GM21390 (cell line): ENCODE results near the gene HIP1R.

Source experiments
- ATAC-seq: cut with Tn5 transposase; IDR thresholded peaks from one replicate; pipeline ENCODE4 v1.9.1; 2021; ENCODE audit not compliant: unreplicated experiment

HIP1R gene

DNA sequence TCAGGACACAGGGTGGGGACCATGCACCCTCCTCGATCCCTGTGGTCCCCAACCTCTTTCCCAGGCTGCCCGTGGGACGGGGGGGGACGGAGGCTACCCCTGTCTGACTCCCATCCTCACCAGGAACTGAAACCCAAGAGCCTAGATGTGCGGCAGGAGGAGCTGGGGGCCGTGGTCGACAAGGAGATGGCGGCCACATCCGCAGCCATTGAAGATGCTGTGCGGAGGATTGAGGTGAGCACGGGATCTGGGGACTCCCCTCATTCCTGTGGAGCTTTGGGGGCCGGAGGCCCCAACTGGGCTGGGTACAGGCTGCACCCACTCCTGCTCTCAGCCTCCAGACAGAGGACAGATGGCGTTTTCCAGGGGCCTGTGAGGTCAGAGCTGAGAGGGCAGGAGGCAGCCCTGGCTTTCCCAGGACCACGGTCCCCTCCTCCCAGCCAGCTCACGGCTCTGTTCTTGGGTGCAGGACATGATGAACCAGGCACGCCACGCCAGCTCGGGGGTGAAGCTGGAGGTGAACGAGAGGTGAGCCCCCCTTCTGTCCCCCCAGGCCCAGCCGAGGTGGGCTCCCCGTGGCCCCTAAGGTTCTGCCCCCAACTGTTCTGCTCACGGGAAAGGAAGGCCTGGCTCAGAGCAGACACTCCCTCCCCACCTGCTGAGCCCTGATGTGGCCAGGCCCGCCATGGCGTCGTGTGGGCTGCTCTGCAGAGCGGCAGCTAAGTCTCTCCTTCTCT lies 24.2 kb downstream of the HIP1R start:
- no peak for ATAC-seq

DNA sequence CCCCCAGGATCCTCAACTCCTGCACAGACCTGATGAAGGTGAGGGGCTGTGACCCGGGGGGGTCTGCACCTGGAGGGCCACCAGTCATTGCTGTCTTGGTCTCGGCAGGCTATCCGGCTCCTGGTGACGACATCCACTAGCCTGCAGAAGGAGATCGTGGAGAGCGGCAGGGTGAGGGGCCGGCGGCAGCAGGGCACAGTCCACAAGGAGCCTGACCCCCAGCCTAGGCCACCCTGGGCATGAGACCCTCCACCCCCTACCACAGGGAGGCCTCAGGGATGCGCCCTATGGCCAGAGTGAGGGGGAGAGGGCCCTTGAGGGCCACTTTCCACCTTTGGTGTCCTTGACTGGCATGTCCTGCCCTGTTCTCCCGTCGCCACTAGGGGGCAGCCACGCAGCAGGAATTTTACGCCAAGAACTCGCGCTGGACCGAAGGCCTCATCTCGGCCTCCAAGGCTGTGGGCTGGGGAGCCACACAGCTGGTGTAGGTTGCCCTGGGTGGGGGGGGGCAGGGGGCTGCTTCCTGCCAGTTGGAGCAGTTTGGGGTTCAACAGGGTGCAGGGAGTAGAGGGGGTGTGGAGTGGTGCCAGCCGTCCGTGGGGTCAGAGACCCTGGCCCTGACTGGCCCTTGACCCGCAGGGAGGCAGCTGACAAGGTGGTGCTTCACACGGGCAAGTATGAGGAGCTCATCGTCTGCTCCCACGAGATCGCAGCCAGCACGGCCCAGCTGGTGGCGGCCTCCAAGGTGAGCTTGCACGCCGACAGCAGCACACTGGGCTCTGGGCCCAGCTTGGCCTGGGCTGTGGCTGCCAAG lies 25.0 kb downstream of the HIP1R start:
- ATAC-seq: no peak

DNA sequence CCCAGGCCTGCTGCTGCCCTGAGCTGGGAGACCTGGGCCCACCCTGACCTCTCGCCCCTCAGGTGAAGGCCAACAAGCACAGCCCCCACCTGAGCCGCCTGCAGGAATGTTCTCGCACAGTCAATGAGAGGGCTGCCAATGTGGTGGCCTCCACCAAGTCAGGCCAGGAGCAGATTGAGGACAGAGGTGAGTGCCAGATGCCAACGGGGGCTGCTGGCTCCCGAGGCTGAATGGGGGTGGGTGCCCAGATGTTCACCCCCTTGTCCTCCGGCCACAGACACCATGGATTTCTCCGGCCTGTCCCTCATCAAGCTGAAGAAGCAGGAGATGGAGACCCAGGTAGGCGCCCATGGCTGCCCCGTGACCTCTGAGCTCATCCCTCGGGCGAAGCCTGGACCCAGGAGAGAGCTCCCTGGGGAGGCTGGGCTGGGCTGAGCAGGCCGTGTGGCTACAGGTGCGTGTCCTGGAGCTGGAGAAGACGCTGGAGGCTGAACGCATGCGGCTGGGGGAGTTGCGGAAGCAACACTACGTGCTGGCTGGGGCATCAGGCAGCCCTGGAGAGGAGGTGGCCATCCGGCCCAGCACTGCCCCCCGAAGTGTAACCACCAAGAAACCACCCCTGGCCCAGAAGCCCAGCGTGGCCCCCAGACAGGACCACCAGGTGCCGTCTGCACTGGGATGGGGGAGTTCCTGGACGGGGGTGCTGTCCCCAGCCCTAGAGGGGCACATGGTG lies 25.8 kb downstream of the HIP1R start:
- no peak for ATAC-seq

DNA sequence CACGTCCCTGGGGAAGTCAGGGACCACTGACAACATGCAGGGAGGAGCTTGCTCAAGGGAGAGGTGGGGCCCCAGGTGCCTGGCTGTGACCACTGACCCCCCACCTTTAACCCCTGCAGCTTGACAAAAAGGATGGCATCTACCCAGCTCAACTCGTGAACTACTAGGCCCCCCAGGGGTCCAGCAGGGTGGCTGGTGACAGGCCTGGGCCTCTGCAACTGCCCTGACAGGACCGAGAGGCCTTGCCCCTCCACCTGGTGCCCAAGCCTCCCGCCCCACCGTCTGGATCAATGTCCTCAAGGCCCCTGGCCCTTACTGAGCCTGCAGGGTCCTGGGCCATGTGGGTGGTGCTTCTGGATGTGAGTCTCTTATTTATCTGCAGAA lies 26.3 kb downstream of the HIP1R start:
- no peak for ATAC-seq

DNA sequence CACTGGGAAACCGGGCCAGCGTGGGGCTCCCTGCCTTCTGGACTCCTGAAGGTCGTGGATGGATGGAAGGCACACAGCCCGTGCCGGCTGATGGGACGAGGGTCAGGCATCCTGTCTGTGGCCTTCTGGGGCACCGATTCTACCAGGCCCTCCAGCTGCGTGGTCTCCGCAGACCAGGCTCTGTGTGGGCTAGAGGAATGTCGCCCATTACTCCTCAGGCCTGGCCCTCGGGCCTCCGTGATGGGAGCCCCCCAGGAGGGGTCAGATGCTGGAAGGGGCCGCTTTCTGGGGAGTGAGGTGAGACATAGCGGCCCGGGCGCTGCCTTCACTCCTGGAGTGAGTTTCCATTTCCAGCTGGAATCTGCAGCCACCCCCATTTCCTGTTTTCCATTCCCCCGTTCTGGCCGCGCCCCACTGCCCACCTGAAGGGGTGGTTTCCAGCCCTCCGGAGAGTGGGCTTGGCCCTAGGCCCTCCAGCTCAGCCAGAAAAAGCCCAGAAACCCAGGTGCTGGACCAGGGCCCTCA lies 26.9 kb downstream of the HIP1R start:
- ATAC-seq: no peak

DNA sequence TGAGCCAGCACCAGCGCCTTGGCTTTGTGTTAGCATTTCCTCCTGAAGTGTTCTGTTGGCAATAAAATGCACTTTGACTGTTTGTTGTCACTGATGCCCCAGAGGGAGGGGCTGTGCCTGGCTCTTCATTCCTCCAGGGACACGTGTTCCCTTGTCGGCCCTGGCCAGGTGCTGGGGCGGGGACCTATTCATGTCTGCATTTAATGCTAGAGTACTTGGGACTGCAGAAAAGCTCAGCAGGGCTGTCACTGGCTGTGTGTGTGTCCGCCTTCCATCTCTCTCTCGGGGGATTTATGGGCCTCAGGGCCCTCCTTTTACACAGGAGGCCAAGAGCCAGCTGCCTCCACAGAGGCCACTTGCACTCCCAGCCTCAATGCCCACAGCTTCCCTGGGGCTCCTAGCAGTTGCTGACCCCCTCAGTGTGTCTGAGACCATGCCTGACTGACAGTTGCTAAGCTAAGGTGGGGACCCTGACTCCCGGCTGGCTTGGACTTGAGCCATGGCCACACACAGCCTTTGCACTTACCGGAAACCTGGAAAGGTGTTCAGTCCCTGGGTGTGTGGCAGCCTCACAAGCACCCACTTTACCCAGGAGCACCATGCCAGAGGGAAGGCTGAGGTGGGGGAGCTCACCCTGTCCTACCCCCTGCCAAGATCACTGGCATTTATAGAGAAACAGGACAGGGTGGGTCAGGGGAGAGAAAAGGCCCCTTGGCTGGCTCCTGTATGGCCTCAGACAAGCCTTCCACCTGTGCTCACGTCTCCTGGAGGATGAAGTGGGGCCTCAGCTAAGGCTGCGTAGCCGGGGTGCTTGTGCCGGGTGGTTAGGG lies 27.8 kb downstream of the HIP1R start:
- no peak for ATAC-seq

DNA sequence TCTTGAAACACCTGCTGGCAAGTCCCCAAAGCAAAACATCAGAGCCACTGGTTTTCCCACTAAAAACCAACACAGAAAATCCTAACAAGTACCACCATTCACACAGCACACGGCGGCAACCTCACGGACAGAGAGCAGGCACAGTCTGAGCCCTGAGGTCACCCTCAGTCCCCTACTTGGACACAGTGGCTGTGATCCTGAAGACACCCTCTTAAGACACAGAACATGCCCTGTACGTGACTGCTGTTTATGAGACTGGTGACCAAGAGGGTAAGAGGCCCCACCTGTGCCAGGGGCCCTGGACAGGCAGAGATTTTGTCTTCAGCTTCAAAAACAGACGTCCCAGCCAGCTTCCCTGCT lies 29.6 kb downstream of the HIP1R start:
- ATAC-seq: no peak

DNA sequence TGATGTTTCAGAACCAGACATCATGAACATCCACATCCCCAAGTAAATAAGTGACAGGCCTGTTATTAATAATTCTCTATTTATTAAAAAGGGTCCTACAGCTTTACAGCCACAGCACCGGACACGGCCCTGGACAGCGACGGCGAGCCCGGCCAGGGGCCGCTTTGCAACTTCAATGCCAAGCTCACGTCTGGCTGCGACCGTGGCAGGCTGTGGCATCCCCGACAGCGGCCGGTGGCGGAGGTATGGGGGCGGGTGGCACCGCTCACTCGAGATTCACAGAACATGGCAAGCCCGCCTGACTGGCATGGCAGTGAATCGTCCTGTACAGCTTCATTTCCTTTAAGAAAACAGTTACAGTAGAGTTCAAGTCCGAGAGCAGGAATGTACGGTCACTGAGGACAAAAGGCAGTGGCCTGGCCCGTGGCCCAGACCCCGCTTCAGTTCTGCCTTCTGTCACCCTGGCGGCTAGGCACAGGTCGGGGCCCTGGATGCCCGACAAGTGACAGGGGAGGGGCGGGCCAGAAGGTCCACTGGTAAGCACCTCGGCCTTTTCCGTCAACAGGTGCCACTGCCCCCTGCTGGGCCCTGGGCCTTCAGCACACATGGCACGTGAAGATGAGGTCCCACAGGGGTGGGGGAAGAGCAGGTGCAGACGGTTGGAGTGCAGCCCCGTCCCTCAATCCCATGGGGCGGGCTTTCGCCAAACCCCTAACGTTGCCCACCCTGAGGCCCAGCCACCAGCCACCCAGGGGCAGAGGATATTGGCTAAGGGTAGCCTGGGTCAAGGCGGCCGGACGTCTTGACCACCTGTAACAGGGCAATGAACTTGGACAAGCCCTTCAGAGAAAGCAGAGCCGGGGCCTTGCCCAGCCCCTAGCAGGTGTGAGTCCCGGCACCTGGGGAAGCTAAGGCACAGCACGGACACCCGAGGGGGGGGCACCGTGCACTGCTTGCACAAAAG lies 30.3 kb downstream of the HIP1R start:
- no peak for ATAC-seq

DNA sequence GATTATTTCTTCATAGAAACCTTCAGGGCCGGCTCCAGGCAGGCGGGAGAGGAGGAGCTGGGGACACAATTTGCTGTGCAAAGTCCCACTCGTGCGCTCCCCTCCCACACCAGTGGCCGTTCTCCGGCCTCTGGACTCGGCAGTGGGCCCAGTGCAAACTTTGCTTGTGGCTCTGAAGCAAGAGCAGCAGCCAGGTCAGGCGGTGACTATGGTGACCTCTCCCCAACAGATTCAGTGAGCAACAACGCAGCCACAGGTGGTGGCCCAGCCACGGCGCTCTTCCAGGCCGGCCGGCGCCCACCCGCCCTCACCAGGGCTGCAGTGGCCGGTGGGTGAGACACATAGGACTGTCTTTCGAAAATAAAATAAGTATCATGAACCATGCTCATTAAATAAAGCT lies 31.1 kb downstream of the HIP1R start:
- ATAC-seq: no peak

DNA sequence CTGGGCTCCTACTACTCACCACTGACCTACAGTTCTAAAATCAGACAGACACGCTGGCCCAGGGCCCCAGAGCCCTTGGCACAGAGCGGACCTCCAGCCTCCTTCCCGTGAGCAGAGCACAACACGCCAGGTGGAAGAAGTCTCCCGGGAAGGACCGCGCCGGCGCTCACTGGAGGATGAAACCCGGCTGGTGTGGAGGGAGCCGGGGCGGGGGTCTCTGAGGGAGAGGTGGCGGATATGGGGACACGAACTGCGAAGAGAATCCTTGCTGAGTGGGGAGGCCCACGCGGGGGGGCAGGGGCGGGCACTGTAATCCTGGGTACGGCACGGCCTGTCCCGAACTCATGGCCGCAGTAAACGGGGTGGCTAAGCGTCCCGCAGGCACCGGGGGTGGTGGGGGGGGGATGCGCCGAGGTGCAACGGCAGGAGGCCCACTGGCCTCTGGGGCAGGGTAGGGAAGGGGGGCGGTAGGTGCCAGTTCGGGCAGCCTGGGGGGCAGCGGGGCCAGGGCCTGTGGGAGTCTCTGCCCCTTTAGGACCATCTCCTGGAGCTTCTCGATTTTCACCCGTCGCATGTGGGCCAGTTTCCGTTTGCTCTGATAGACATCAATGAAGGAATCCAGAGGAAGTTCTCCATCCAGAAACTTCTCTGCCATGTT lies 31.8 kb downstream of the HIP1R start:
- no peak for ATAC-seq

DNA sequence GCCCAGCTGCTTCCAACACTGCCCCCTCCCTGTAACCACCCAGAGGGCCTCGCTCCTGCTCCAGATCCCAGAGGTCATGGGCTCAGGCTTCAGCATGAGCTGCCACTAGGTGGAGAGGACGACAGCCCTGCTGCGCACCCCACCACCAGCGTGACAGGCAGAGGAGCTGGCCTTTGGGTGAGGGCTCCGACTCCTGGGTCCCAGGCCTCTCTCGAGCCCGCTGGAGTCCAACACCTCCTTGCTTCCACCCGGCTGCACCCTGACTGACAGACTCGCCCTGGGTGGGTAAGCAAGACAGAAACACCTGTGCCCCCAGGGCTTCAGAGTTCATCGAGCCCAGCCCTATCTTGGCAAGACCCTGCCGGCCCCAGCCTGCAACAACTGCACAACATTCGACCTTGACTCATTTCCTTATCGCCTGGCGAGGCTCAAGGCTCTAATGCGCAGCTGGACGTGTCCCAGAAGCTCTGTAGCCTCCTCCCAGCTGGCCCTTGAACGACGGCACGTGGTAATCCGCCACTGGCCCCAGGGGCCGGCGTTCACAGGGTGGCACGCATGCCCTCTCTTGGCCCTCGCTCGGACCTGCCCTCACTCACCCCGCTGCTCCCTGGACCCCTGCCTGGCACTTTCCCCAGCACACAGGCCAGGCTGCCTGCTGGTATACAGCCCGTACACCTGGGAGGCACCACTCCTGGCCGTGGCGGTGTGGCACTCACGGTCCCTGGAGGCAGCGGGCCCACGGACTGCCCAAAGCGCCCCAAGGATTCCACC lies 32.6 kb downstream of the HIP1R start:
- ATAC-seq: no peak

DNA sequence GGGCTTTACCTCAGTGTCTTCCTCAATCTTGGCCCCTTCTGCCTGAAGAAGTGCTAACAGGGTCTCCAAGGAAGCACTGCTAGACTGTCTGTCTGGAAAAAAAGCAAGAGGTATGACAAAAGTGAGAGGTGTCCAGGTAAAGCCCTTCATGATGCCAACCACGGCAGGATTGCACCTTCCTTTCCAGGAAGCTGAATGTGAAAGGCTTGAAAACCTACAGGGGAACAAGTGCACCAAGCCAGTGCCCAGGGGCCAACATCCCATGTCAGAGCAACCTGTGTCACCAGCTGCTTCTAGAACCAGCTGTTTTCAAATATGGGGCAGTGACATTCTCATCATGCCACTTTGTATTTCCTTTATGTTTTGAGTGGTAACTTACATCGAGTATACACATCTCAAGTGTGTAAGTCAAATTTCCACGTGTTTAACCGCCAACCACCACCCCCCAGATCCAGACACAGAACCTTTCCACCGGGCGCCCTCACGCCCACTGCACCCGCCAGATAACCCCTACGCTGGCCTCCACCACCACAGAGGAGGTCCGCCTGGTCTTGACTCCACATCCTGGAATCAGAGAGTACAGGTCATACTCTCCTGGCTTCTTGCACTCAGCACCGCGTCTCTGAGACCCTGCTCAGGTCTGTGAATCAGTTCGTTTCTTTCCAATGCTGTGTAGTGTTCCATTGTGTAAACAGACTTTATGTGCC lies 33.4 kb downstream of the HIP1R start:
- no peak for ATAC-seq

DNA sequence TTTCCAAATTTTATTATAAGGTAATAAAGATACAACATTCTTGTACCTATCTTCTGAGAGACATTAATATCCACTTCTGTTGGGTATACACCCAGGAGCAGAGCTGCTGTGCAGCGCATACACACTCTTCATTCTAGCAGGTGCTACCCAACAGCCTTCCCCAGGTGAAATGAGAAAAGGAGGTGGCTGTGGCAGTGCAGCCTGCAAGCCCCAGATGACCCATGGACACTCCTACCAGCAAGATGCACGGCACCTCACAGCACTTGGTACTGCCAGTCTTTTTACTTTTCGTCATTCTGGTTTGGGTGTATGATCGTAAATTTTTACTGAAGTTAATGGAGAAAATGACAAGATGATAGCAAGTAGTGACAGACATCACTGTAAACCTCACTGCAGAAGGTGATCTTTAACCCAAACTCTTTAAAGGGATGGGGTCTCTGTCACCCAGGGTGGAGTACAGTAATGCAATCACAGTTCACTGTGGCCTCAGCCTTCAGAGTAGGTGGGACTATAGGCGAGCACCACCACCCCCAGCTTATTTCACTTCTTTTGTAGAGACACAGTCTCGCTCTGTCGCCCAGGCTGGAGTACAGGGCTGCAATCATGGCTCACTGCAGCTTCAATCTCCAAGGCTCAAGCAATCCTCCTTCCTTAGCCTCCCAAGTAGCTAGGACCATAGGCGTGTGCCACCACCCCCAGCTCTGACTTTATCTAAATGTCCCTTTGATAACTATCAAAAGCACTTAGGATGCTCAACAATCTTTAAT lies 34.1 kb downstream of the HIP1R start:
- no peak for ATAC-seq

DNA sequence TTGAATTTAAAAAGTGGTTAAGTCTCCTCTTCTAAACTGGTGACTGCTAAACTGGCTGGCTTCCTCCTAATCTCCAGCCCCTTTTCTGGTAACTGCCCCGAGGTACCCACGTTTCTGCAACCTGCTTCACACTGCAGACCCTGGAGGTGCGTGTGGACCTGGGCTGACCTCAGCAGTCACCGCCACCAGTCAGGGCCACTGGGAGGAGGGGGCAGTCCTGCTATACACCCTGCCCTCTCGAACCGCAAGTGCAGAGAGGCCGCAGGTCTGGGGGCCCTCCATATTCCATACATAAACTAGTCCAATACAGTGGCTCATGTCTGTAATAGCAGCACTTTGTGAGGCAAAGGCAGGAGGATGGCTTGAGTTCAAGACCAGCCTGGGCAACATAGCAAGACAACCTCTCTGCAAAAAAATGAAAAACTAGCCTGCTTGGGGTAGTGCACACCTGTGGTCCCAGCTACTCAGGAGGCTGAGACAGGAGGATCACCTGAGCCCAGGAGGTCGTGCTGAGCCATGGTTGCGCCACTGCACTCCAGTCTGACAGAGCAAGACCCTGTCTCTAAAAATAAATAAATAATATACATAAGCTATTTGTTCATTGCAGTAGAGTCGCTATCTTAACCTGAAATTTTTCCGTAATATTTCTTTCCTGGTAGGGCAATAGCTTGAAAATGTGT lies 35.0 kb downstream of the HIP1R start:
- ATAC-seq: no peak

DNA sequence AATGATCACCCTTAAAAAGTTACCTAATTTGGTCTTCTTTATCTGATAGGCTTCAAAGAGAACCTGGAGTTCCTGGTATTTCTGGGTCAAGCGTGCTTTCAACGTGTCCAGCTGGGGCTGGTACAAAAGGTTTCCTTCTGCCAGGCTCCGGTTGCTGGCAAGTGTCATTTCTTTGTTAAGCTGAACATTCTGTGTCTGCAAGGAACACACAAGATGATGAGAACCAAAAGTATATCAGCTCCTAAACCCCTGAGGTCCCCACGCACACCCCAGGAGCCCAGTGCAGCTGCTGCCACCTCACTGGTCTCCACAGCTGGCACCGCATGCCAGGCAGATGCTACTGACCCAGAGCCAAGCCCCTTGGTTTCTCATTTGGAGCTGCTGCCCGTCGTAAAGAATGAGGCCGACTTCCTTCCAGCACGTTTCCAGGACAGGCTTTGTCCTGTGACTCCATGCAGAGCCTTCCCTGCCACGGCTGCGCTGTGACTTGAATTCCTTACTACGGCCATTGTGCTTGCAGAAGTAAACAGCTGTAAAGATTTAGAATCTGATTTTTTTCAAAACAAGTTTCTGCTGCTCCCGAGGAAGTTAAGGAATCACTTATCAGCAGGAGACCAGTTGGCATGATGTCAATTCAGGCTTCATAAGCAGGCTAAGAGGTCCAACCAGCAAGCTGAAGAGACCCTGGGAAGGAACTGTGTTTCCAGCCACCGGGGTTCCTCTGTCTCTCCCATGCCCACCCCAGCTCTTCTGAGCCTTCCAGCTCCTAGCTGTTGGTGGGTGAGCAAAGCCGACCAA lies 35.8 kb downstream of the HIP1R start:
- no peak for ATAC-seq
